B cell (primary cell): ENCODE results near the gene CNGB1. TPM values are rescaled to one million over a fixed set of nuclear protein-coding genes. Genes with fewer than 3 reads are reported as not detected.
A peak's percentile ranks its signal among the peaks of the same experiment; 100 is the strongest.

Experiments
- ATAC-seq: fragments of 200-7000 bp; cut with Tn5 transposase; one replicate; pipeline ENCODE4 v1.10.0; 2021; ENCODE audit warnings: low read depth, mild to moderate bottlenecking, moderate number of reproducible peaks, moderate library complexity
- CTCF ChIA-PET: fragments of 350-600 bp; sonication (Branson Sonifier 250); formaldehyde crosslinking; loops from one replicate; lab custom pipeline; 2021; ENCODE audit warnings: antibody characterized with exemption, inconsistent platforms; lab: Charles Lee
- POLR2A ChIA-PET: fragments of 350-600 bp; sonication (Branson Sonifier 250); formaldehyde crosslinking; loops from one replicate; lab custom pipeline; 2021; ENCODE audit warnings: antibody characterized with exemption; lab: Charles Lee
- DNase-seq: peaks from one replicate; pipeline ENCODE4 v3.0.0; 2013
- H2AFZ ChIP-seq: 2 replicates; pipeline ENCODE4 v1.6.1; 2012; ENCODE audit warnings: mild to moderate bottlenecking, low read depth, low read length; ENCODE audit not compliant: insufficient read depth, poor library complexity, severe bottlenecking
- H3K27ac ChIP-seq, 2 donors: 1 replicate in 1 of 2; 2 replicates in 1 of 2; pipeline ENCODE4 v1.5.1; 2012 to 2013; ENCODE audit warnings: low read length in 2 of 2, mild to moderate bottlenecking in 2 of 2, moderate library complexity in 1 of 2
- H3K27me3 ChIP-seq, 4 experiments: fragments of 200-600 bp in 1 of 4; sonication (generic) in 1 of 4; replicated peaks in 1 of 4; 1 replicate in 2 of 4; 2 replicates in 2 of 4; pipeline versions ENCODE4 v1.6.1 to v1.7.0; 2013 to 2016; ENCODE audit warnings: low read length in 3 of 4, mild to moderate bottlenecking in 2 of 4, mixed read lengths in 1 of 4, moderate library complexity in 1 of 4; ENCODE audit not compliant: insufficient read depth in 4 of 4, control insufficient read depth in 3 of 4; ENCODE audit errors: control extremely low read depth in 1 of 4
- H3K36me3 ChIP-seq, 2 experiments: replicated peaks in 1 of 2; 1 replicate in 1 of 2; 2 replicates in 1 of 2; pipeline versions ENCODE4 v1.6.1 to v1.7.1; 2013; ENCODE audit warnings: low read length in 1 of 2; ENCODE audit not compliant: insufficient read depth in 2 of 2, control insufficient read depth in 1 of 2; ENCODE audit errors: control extremely low read depth in 1 of 2, extremely low read depth in 1 of 2
- H3K4me1 ChIP-seq, 2 donors: fragments of 200-600 bp in 1 of 2; sonication (generic) in 1 of 2; 1 replicate in 1 of 2; 2 replicates in 1 of 2; pipeline versions ENCODE4 v1.5.1 to v1.6.1; 2013 to 2017; ENCODE audit warnings: low read length in 2 of 2; ENCODE audit not compliant: control insufficient read depth in 2 of 2, insufficient read depth in 2 of 2
- H3K4me2 ChIP-seq: replicated peaks from 2 replicates; pipeline ENCODE3; 2012; ENCODE audit warnings: mild to moderate bottlenecking, low read depth, low read length; ENCODE audit not compliant: poor library complexity, severe bottlenecking
- H3K4me3 ChIP-seq, 5 experiments: fragments of 200-600 bp in 1 of 5; sonication (generic) in 1 of 5; 1 replicate in 3 of 5; 2 replicates in 2 of 5; pipeline versions ENCODE4 v1.5.1 to v1.7.0; 2011 to 2016; ENCODE audit warnings: low read length in 4 of 5, mild to moderate bottlenecking in 4 of 5, low read depth in 2 of 5, control low read depth in 1 of 5, moderate library complexity in 1 of 5; ENCODE audit not compliant: insufficient read depth in 1 of 5; ENCODE audit errors: control extremely low read depth in 1 of 5, extremely low read depth in 1 of 5
- H3K79me2 ChIP-seq: fragments of 200-600 bp; sonication (generic); one replicate; pipeline ENCODE4 v1.6.0; 2016; ENCODE audit warnings: low read length; ENCODE audit not compliant: control insufficient read depth, insufficient read depth
- H3K9ac ChIP-seq: fragments of 200-600 bp; sonication (generic); 2 replicates; pipeline ENCODE4 v1.6.1; 2017; ENCODE audit warnings: mild to moderate bottlenecking, low read length, moderate library complexity
- H3K9me3 ChIP-seq, 3 donors: one replicate each; pipeline versions ENCODE4 v1.6.1 to v1.7.1; 2013; ENCODE audit warnings: low read length in 2 of 3; ENCODE audit not compliant: control insufficient read depth in 2 of 3, insufficient read depth in 1 of 3; ENCODE audit errors: control extremely low read depth in 1 of 3
- H4K20me1 ChIP-seq: 2 replicates; pipeline ENCODE4 v1.6.0; 2012; ENCODE audit warnings: mild to moderate bottlenecking, low read length; ENCODE audit not compliant: insufficient read depth, control insufficient read depth, poor library complexity, severe bottlenecking
- H3K27ac Mint-ChIP-seq: one replicate; pipeline ENCODE4 v1.8.0; 2021; ENCODE audit warnings: mixed read lengths
- H3K27me3 Mint-ChIP-seq: one replicate; pipeline ENCODE4 v1.8.0; 2021; ENCODE audit warnings: mixed read lengths
- H3K4me1 Mint-ChIP-seq: one replicate; pipeline ENCODE4 v1.8.0; 2021; ENCODE audit warnings: mixed read lengths
- H3K4me3 Mint-ChIP-seq: one replicate; pipeline ENCODE4 v1.8.0; 2021; ENCODE audit warnings: mixed read lengths
- H3K9me3 Mint-ChIP-seq: one replicate; pipeline ENCODE4 v1.8.0; 2022; ENCODE audit warnings: mixed read lengths; ENCODE audit not compliant: insufficient read depth
- CTCF ChIP-seq: fragments of 200-600 bp; IDR thresholded peaks from one replicate; pipeline ENCODE4 v1.8.0; 2022; ENCODE audit warnings: antibody characterized with exemption, mild to moderate bottlenecking
- EZH2 ChIP-seq: IDR thresholded peaks from 2 replicates; pipeline ENCODE4 v1.6.1; 2012; ENCODE audit warnings: borderline replicate concordance, low read depth, mild to moderate bottlenecking, moderate library complexity, low read length; ENCODE audit not compliant: insufficient read depth, poor library complexity, severe bottlenecking
- WGBS: methylation state at CpG from one replicate; pipeline ENCODE4 v1.1.5; 2013; ENCODE audit warnings: missing lambda C conversion rate; ENCODE audit not compliant: insufficient coverage; 5-methylcytosine and 5-hydroxymethylcytosine counted together
- intact Hi-C: fragments of 100-400 bp; cut with micrococcal nuclease; formaldehyde crosslinking; loops from one replicate; pipeline ENCODE4 v1.10.0; 2022
- polyA plus RNA-seq: library from polyadenylated mRNA; depleted of rRNA; stranded (reverse); fragments of >200 nt; gene quantifications from 2 replicates; pipeline ENCODE4 v1.2.3, GENCODE V29; 2012
- total RNA-seq, 2 donors: library from RNA; stranded (reverse); fragments of 120-200 nt in 1 of 2; gene quantifications; 1 replicate in 1 of 2; 2 replicates in 1 of 2; pipeline versions ENCODE4 v1.2.3 to v1.2.4, GENCODE V29; 2013 to 2022

The CNGB1 gene
- total and polyA plus RNA-seq, 2 donors (not counting 1 experiment from before 2014, with no cell fraction given): not detected

GRCh38 chr16:57994778-57995177 is 23.9 kb upstream of the CNGB1 start:
- POLR2A ChIA-PET: no interaction called here
- ATAC-seq (peak; percentile 66), DNase-seq (peak; percentile 42)
- intact Hi-C loops: no loop called here
- CTCF ChIA-PET: no interaction called here
- 27% methylated on average over 4 of the region's 4 CpGs for WGBS
- no peak overlapping the region for H3K27ac ChIP-seq
- H3K27me3 Mint-ChIP-seq: no peaks in the 10 kb centered on the region
- no peak overlapping the region for H3K9ac ChIP-seq
- H3K27ac Mint-ChIP-seq: no peak overlapping the region
- H3K4me1 ChIP-seq: peaks cover 16 to 23% of the 10 kb centered on the region in 2 donors
- H3K4me3 ChIP-seq: no peak overlapping the region
- H3K79me2 ChIP-seq: peaks cover 21% of the 10 kb centered on the region
- H4K20me1 ChIP-seq: peaks cover 41% of the 10 kb centered on the region
- no peaks in the 10 kb centered on the region for H3K9me3 ChIP-seq
- H3K4me1 Mint-ChIP-seq: peaks cover 21% of the 10 kb centered on the region
- TF ChIP-seq CTCF: peak; percentile 20
- TF ChIP-seq EZH2: no peak
- H2AFZ ChIP-seq: no peak overlapping the region
- no peak overlapping the region for H3K4me3 Mint-ChIP-seq
- H3K9me3 Mint-ChIP-seq: no peaks in the 10 kb centered on the region
- no peak overlapping the region for H3K4me2 ChIP-seq
- no peaks in the 10 kb centered on the region for H3K27me3 ChIP-seq
- H3K36me3 ChIP-seq: peaks cover 0 to 23% of the 10 kb centered on the region in 2 experiments

- Histone ChIP-seq H3K4me1 (peaks cover 12 to 19% of the 10 kb centered on the region in 2 donors), H3K4me2 (no peak overlapping the region), H4K20me1 (peaks cover 41% of the 10 kb centered on the region), H3K4me3 (no peak overlapping the region), H3K79me2 (peaks cover 21% of the 10 kb centered on the region), H3K9me3 (no peaks in the 10 kb centered on the region), H3K9ac (no peak overlapping the region), H3K27ac (no peak overlapping the region), H3K27me3 (no peaks in the 10 kb centered on the region), H2AFZ (no peak overlapping the region), H3K36me3 (peaks cover 0 to 23% of the 10 kb centered on the region in 2 experiments)
- Mint-ChIP-seq H3K4me3 (no peak overlapping the region), H3K9me3 (no peaks in the 10 kb centered on the region), H3K4me1 (peaks cover 20% of the 10 kb centered on the region), H3K27ac (no peak overlapping the region), H3K27me3 (no peaks in the 10 kb centered on the region)
- TF ChIP-seq CTCF (no peak), EZH2 (no peak)
- 90% methylated on average over 3 of the region's 4 CpGs for WGBS
- POLR2A ChIA-PET: no interaction called here
- CTCF ChIA-PET: no interaction called here
- no peak for DNase-seq
- intact Hi-C loops: no loop called here
- no peak for ATAC-seq
These were observed 23.4 kb upstream of the CNGB1 start for GRCh38 chr16:57994361-57994760.
